ENCODE data around the gene RGS6. TPM values are rescaled to one million over a fixed set of nuclear protein-coding genes. Genes with fewer than 3 reads are reported as not detected.

RGS6 gene
- total RNA-seq, 2 experiments from 2014 or later, result not detected

GRCh38 chr14:72541546-72541945, 609.3 kb downstream of the RGS6 start:
- TF ChIP-seq CTCF (IDR thresholded peaks at IDR 0.05), result no peak
- CTCF ChIA-PET, result no interaction called here
- Mint-ChIP-seq H3K4me3 (no peak overlapping the region), H3K36me3 (ENCODE audit: low read depth) (no peaks in the 10 kb centered on the region), H3K4me1 (ENCODE audit: low read depth) (peaks cover 4% of the 10 kb centered on the region), H3K9me3 (no peaks in the 10 kb centered on the region), H3K27me3 (no peaks in the 10 kb centered on the region), H3K27ac (no peak overlapping the region)
- ATAC-seq (no peak), DNase-seq (no peak)
- intact Hi-C loops (cut with micrococcal nuclease), result no loop called here
- POLR2A ChIA-PET, result no interaction called here

DNA sequence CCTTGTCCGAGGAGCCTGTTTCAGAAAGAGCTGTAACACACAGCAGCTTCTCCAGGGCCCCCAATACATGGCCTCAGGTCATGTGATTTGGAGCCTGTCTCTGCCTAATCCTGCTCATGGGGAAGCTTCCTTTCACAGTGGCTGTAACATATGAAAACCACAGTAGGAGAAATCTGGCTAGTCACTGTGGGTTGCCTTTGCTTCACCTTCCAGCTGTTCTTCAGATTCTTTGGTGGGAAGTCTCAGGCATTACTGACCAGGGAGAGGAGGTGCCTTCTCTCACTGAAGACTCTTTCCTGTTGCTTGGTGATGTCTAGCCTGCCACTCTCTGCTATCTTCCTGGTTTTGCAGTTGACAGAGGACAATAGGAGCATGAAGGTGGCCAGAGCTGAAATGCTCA, 611.1 kb downstream of the RGS6 start:
- Mint-ChIP-seq H3K27me3 (peaks cover 2% of the 10 kb centered on the region), H3K9me3 (no peaks in the 10 kb centered on the region), H3K4me1 (ENCODE audit: low read depth) (peaks cover 2% of the 10 kb centered on the region), H3K27ac (no peak overlapping the region), H3K4me3 (no peak overlapping the region), H3K36me3 (ENCODE audit: low read depth) (no peaks in the 10 kb centered on the region)
- TF ChIP-seq CTCF (IDR thresholded peaks at IDR 0.05), result no peak
- ChIA-PET POLR2A (no interaction called here), CTCF (interaction anchor here (1.4 kb wide), 1 partner anchor 362 kb away, joined by 3 read pairs; no protein-coding TSS in a partner anchor)
- no peak for DNase-seq
- ATAC-seq, result no peak
- intact Hi-C loops (cut with micrococcal nuclease), result no loop called here

- no peak for TF ChIP-seq CTCF (IDR thresholded peaks at IDR 0.05)
- H3K4me3 Mint-ChIP-seq, result no peak overlapping the region
- no peak for DNase-seq
- ChIA-PET CTCF (interaction anchor here (1.0 to 1.4 kb wide), 3 partner anchors 360 to 404 kb away, joined by 3 to 4 read pairs (median 4); no protein-coding TSS in a partner anchor), POLR2A (no interaction called here)
- peaks cover 2% of the 10 kb centered on the region for H3K27me3 Mint-ChIP-seq
- no peaks in the 10 kb centered on the region for H3K9me3 Mint-ChIP-seq
- no peak for ATAC-seq
- H3K27ac Mint-ChIP-seq, result no peak overlapping the region
- H3K36me3 Mint-ChIP-seq (ENCODE audit: low read depth), result no peaks in the 10 kb centered on the region
- intact Hi-C loops (cut with micrococcal nuclease), result no loop called here
- peaks cover 2% of the 10 kb centered on the region for H3K4me1 Mint-ChIP-seq (ENCODE audit: low read depth)
Observed at GRCh38 chr14:72544615-72545387, 612.6 kb downstream of the RGS6 start.

- Mint-ChIP-seq H3K9me3 (no peaks in the 10 kb centered on the region), H3K4me1 (ENCODE audit: low read depth) (no peaks in the 10 kb centered on the region), H3K27me3 (peaks cover 2% of the 10 kb centered on the region), H3K4me3 (no peak overlapping the region), H3K36me3 (ENCODE audit: low read depth) (no peaks in the 10 kb centered on the region), H3K27ac (no peak overlapping the region)
- CTCF ChIA-PET, result interaction anchor here (1.0 to 1.3 kb wide), 3 partner anchors 359 to 403 kb away, joined by 3 to 4 read pairs (median 4); no protein-coding TSS in a partner anchor
- POLR2A ChIA-PET, result no interaction called here
- no peak for DNase-seq
- intact Hi-C loops (cut with micrococcal nuclease), result no loop called here
- TF ChIP-seq CTCF (IDR thresholded peaks at IDR 0.05), result no peak
- ATAC-seq, result no peak
Observed at GRCh38 chr14:72545411-72546311, 613.4 kb downstream of the RGS6 start.

Measured in activated CD8-positive, alpha-beta T cell treated with anti-CD3 and anti-CD28 coated beads for 36 hours (primary cell).